Uterus (tissue), 4 donors: Measurements from ENCODE around the gene LDLR. TPM values are rescaled to one million over a fixed set of nuclear protein-coding genes. Genes with fewer than 3 reads are reported as not detected.

Experiments
- DNase-seq, 2 donors: peaks; one replicate each; pipeline ENCODE4 v3.0.0-alpha.2; 2019 to 2020
- H3K27ac ChIP-seq, 2 donors: fragments of 200-600 bp; sonication (generic); 1 replicate in 1 of 2; 2 replicates in 1 of 2; pipeline ENCODE4 v1.5.1; 2016 to 2018
- H3K27me3 ChIP-seq, 2 donors: fragments of 200-600 bp; sonication (generic); one replicate each; pipeline ENCODE4 v1.5.1; 2018 to 2019; ENCODE audit warnings: control low read depth in 1 of 2
- H3K36me3 ChIP-seq, 2 donors: fragments of 200-600 bp; sonication (generic); one replicate each; pipeline ENCODE4 v1.5.1; 2019; ENCODE audit warnings: control low read depth in 1 of 2
- H3K4me1 ChIP-seq, 2 donors: fragments of 200-600 bp; sonication (generic); one replicate each; pipeline ENCODE4 v1.5.1; 2018 to 2019; ENCODE audit warnings: control low read depth in 1 of 2
- H3K4me3 ChIP-seq, 2 donors: fragments of 200-600 bp; sonication (generic); 1 replicate in 1 of 2; 2 replicates in 1 of 2; pipeline ENCODE4 v1.5.1; 2018 to 2019; ENCODE audit warnings: mild to moderate bottlenecking in 1 of 2
- H3K9me3 ChIP-seq, 2 donors: fragments of 200-600 bp; sonication (generic); one replicate each; pipeline ENCODE4 v1.5.1; 2019; ENCODE audit warnings: control low read depth in 1 of 2
- CTCF ChIP-seq, 4 experiments: fragments of 200-600 bp in 2 of 4; fragments of 450-650 bp in 2 of 4; sonication (generic) in 2 of 4; IDR thresholded peaks; one replicate each; pipeline ENCODE4 v1.5.1; 2016 to 2019; ENCODE audit warnings: antibody characterized with exemption in 4 of 4, mild to moderate bottlenecking in 2 of 4, moderate library complexity in 1 of 4
- POLR2A ChIP-seq, 2 donors: fragments of 450-650 bp; IDR thresholded peaks; one replicate each; pipeline ENCODE4 v1.6.1; 2016; ENCODE audit warnings: antibody characterized with exemption in 2 of 2, mild to moderate bottlenecking in 1 of 2, moderate library complexity in 1 of 2
- intact Hi-C: fragments of 100-400 bp; cut with DNase I; formaldehyde crosslinking; loops from one replicate; pipeline ENCODE4 v1.15.1; 2023; ENCODE audit warnings: low total_unique reads
- total RNA-seq, 4 donors: library from RNA; depleted of rRNA in 3 of 4; stranded (reverse); fragments of >200 nt in 3 of 4; gene quantifications; one replicate each; pipeline versions ENCODE4 v1.1.0 to v1.2.4, GENCODE V29; 2014 to 2023
- donor health status: DM: yes; HTN: yes; CAD: no.

The LDLR gene
- total RNA-seq, 4 donors from 2014 or later = 7.9 to 55.3 (median 48.8) TPM

- no peak for DNase-seq
- Histone ChIP-seq H3K27me3 (no peaks in the 10 kb centered on the region), H3K4me1 (no peaks in the 10 kb centered on the region), H3K4me3 (no peak overlapping the region), H3K9me3 (no peaks in the 10 kb centered on the region), H3K27ac (peak overlapping the region in 1 of 2 donors; percentile 52), H3K36me3 (no peaks in the 10 kb centered on the region)
- intact Hi-C loops = no loop called here
- TF ChIP-seq POLR2A (IDR thresholded peaks at IDR 0.05) = no peak
Observed at GRCh38 chr19:11045536-11045935, 43.7 kb upstream of the LDLR start.

DNA sequence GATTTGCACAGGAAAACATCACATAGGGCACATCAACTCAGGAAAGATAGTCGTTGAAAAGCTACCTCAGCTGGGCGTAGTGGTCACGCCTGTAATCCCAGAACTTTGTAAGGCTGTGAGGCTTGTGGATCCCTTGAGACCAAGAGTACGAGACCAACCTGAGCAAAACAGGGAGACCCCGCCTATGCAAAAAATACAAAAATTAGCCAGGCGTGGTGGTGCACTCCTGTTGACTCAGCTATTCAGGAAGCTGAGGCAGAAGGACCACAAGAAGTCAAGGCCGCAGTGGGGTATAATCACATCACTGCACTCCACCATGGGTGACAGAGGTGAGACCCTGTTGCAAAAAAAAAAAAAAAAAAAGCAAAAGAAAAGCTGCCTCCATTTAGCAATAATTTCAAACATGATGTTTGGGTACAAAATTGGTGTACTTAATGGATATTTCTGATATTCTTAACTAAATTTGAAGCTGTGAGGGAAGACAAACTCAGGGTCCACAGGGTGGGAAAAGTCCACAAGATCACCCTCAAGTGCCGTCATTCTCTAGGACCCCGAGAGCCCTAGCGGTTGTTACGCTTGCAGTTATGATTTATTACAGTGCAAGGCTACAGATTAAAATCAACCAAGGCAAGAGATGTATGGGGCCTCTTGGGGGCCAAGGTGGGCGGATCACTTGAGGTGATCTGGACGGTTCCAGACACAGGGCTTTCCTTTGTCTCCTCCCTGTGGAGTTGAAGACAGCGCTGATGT lies 42.5 kb upstream of the LDLR start:
- Histone ChIP-seq H3K4me3 (no peak overlapping the region), H3K4me1 (no peaks in the 10 kb centered on the region), H3K9me3 (no peaks in the 10 kb centered on the region), H3K36me3 (no peaks in the 10 kb centered on the region), H3K27me3 (no peaks in the 10 kb centered on the region), H3K27ac (no peak overlapping the region)
- DNase-seq = no peak
- TF ChIP-seq CTCF (IDR thresholded peaks at IDR 0.05) = no peak
- TF ChIP-seq POLR2A (IDR thresholded peaks at IDR 0.05) = no peak
- intact Hi-C loops = no loop called here

- Histone ChIP-seq H3K27ac (no peak overlapping the region), H3K36me3 (no peaks in the 10 kb centered on the region), H3K4me3 (no peak overlapping the region), H3K9me3 (no peaks in the 10 kb centered on the region), H3K27me3 (no peaks in the 10 kb centered on the region), H3K4me1 (no peaks in the 10 kb centered on the region)
- no peak for DNase-seq
- intact Hi-C loops = no loop called here
- TF ChIP-seq CTCF (IDR thresholded peaks at IDR 0.05) (no peak), POLR2A (IDR thresholded peaks at IDR 0.05) (no peak)
Observed at GRCh38 chr19:11047866-11048265, 41.4 kb upstream of the LDLR start.

- Histone ChIP-seq H3K9me3 (no peaks in the 10 kb centered on the region), H3K27me3 (no peaks in the 10 kb centered on the region), H3K4me1 (no peaks in the 10 kb centered on the region), H3K27ac (no peak overlapping the region), H3K36me3 (no peaks in the 10 kb centered on the region), H3K4me3 (no peak overlapping the region)
- intact Hi-C loops = loop anchor here (5.0 kb wide), 1 partner anchor 62 kb away; no protein-coding TSS in a partner anchor
- no peak for TF ChIP-seq CTCF (IDR thresholded peaks at IDR 0.05)
- TF ChIP-seq POLR2A (IDR thresholded peaks at IDR 0.05) = no peak
- no peak for DNase-seq
Observed at GRCh38 chr19:11050323-11051114, 38.7 kb upstream of the LDLR start.

DNA sequence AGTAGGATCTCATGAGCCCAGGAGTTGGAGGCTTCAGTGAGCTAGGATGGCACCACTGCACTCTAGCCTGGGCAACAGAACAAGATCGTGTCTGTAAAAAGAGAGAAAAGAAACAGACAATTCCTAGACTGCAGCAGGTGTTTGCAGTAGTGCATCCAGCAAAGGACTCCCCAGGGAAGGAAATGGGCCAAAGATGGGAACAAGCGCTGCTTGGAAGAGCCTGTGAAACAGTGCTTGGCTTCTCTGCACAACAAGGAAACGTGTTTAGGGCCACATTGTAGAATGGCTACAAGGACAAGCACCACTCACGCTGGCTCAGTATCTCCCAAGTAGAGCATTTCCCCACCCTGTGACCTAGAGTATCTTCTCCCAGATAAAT lies 35.5 kb upstream of the LDLR start:
- intact Hi-C loops = loop anchor here (5.0 kb wide), 1 partner anchor 58 kb away; no protein-coding TSS in a partner anchor
- no peak overlapping the region for H3K27ac ChIP-seq
- DNase-seq = no peak
- no peaks in the 10 kb centered on the region for H3K4me1 ChIP-seq
- no peak for TF ChIP-seq CTCF (IDR thresholded peaks at IDR 0.05)
- TF ChIP-seq POLR2A (IDR thresholded peaks at IDR 0.05) = no peak
- no peaks in the 10 kb centered on the region for H3K36me3 ChIP-seq
- H3K27me3 ChIP-seq = no peaks in the 10 kb centered on the region
- no peaks in the 10 kb centered on the region for H3K9me3 ChIP-seq
- H3K4me3 ChIP-seq = no peak overlapping the region
